ENCODE data around the gene OSBPL2.

OSBPL2 gene

DNA sequence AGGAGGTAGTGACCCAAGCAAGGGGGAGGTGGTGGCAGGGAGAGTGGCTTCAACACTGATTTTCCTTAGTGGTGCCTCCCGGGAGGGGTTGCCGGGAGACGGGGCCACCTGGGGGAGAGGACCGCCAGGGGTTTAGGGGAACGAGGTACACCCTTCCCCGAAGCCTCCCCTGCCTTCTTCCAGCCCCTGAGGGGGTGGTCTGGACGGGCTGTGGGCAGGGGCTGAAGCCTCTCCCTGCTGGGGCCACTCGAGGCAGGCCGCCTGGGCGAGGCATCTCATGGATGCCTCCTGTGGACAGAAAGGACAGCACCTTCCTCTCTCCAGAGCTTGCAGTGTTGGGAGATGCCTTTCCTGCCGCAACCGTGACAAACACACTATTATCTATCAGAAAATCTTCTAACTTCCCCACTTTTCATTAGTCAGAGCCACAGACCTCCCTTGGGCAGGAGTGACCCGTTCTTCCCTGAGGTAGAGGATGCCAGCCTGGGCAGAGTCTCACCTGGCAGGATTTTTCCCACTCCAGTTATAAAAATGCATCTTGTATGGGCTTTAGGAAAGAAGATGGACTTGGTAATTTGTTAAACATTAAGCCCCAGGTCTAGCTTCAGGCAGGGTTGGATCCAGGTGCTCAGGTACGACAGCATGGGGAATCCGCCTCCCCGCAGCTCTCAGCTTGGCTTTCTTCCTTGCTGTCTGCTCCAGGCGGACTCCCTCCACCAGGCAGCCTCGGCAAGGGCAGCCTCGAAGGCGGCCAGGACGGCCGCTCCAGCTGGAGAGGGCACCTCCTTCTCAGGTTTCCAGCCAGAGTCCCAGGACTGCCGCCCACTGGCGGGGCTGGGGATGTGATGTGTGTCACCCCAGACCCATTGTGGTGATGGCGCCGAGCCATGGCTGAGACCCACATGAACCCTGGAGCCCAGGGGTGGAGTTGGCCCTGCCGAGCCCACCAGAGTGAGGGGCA is 29.2 kb upstream of the OSBPL2 start:
- TF ChIP-seq POLR2AphosphoS5 (IDR thresholded peaks at IDR 0.05; ENCODE audit: low read depth, low read length) (no peak), TAF1 (IDR thresholded peaks at IDR 0.05; ENCODE audit: borderline replicate concordance, low read depth, low read length) (no peak), POLR2A (IDR thresholded peaks at IDR 0.05; ENCODE audit: low read depth, low read length) (no peak)
- no peak for DNase-seq (ENCODE audit: insufficient read length)
- no peak for FAIRE-seq

GRCh38 chr20:62209850-62210495 is 28.3 kb upstream of the OSBPL2 start:
- no peak for FAIRE-seq
- no peak for TF ChIP-seq POLR2AphosphoS5 (IDR thresholded peaks at IDR 0.05; ENCODE audit: low read depth, low read length)
- TF ChIP-seq TAF1 (IDR thresholded peaks at IDR 0.05; ENCODE audit: borderline replicate concordance, low read depth, low read length) = no peak
- no peak for TF ChIP-seq POLR2A (IDR thresholded peaks at IDR 0.05; ENCODE audit: low read depth, low read length)
- DNase-seq (ENCODE audit: insufficient read length) = no peak

DNA sequence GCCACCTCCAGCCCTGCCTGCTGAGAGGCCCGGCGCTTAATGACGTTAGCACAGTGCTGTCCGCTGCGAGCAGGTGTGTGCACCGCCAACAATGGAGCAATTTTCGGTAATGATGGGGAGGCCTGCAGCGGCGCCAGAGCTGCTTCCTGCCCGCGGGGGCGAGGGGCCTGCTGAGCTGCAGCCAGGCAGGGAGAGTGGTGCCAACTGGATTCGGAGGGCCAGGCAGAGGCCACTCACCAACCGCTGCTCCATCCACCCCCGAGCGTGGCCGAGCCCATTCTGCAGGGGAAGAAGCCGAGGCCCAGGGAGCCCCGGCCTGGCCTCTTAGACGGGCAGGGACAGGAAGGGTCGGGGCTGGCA is 27.8 kb upstream of the OSBPL2 start:
- TF ChIP-seq POLR2A (IDR thresholded peaks at IDR 0.05; ENCODE audit: low read depth, low read length) (no peak), TAF1 (IDR thresholded peaks at IDR 0.05; ENCODE audit: borderline replicate concordance, low read depth, low read length) (no peak), POLR2AphosphoS5 (IDR thresholded peaks at IDR 0.05; ENCODE audit: low read depth, low read length) (no peak)
- DNase-seq (ENCODE audit: insufficient read length) = no peak
- no peak for FAIRE-seq

DNA sequence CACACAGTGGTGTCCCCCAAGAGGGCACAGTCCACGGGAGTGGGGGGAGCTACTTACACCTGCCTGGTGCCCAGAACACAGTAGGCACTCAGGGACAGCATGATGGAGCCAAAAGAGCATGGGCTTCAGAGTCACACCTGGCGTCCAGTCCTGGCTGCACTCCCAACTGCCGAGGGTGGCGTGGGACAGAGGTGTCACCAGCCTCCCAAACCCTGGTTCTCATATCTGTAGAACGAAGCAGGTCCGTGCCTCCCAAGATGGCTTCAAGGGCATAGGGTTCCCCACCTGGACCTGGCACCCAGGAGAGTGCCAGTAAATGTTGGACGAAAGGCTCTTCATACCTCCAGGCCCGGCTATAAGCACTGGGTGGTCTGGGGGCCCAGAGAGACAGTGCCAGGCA is 27.1 kb upstream of the OSBPL2 start:
- no peak for DNase-seq (ENCODE audit: insufficient read length)
- no peak for FAIRE-seq
- no peak for TF ChIP-seq POLR2AphosphoS5 (IDR thresholded peaks at IDR 0.05; ENCODE audit: low read depth, low read length)
- TF ChIP-seq POLR2A (IDR thresholded peaks at IDR 0.05; ENCODE audit: low read depth, low read length) = no peak
- no peak for TF ChIP-seq TAF1 (IDR thresholded peaks at IDR 0.05; ENCODE audit: borderline replicate concordance, low read depth, low read length)

DNA sequence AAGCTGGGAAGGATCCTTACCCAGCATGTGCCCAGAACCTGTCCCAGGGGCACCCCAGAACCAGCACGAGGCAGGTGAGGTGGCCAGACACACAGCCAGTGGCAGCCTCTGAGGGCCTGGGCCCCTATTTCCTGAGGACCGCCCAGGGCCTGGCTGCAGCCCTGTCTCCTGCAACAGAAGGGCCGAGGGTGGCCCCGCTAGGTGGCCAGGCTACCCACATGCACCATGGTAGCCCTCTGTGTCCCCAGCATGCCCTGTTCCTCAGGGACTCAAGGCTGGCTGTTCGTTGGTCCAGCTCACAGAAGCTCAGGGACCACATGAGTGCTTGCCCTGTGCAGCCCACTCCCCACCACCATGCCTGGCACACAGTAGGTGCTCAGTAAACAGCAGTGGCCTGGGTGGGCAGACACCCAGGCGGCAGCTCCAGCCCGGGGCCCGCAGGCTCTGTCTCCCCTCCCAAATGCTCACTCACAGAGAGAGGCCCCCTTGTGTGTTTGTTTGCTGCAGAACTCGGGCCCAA is 26.5 kb upstream of the OSBPL2 start:
- TF ChIP-seq POLR2AphosphoS5 (IDR thresholded peaks at IDR 0.05; ENCODE audit: low read depth, low read length) (no peak), TAF1 (IDR thresholded peaks at IDR 0.05; ENCODE audit: borderline replicate concordance, low read depth, low read length) (no peak)
- DNase-seq (ENCODE audit: insufficient read length) = no peak
- no peak for FAIRE-seq

DNA sequence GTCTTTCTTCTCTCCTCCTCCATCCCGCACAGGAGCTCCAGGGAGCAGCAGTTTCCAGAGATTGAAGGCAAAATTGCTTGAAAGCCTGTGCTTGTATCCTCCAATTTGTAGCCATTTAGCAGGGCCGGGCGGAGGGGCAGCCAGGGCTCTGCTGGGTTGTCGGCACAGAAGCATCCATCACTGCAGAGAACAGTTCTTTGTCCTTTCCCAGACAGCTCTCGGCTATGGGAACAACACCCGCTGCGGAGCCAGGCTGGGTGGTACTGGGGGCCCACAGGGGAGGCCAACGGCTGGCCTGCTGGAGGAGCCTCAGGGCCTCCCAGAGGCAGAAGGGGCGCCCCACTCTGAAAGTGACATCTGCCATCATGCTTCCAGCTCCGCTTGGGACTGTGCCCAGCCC is 26.0 kb upstream of the OSBPL2 start:
- no peak for FAIRE-seq
- DNase-seq (ENCODE audit: insufficient read length) = no peak
- TF ChIP-seq POLR2AphosphoS5 (IDR thresholded peaks at IDR 0.05; ENCODE audit: low read depth, low read length) (no peak), TAF1 (IDR thresholded peaks at IDR 0.05; ENCODE audit: borderline replicate concordance, low read depth, low read length) (no peak), POLR2A (IDR thresholded peaks at IDR 0.05; ENCODE audit: low read depth, low read length) (no peak)

DNA sequence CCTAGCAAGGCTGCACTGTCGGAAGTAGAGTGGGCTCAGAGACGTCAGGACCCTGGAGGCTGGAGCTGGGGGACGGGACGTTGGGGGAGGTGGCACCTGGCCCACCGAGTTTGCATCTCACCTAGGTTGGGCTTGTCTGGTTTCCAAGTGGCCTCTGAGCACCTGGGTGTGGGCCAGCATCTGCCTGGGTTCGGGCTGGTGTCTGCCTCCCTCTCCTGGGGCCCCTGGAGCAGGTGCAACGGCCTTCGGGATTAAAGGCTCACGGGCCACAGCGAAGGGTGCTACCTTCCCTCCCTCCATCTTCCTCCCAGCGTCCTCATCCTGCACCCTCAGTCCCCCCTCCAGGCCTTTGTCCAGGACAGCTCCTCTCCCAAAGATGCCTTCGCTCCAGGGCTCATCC is 24.3 kb upstream of the OSBPL2 start:
- TF ChIP-seq POLR2A (IDR thresholded peaks at IDR 0.05; ENCODE audit: low read depth, low read length) (no peak), POLR2AphosphoS5 (IDR thresholded peaks at IDR 0.05; ENCODE audit: low read depth, low read length) (no peak), TAF1 (IDR thresholded peaks at IDR 0.05; ENCODE audit: borderline replicate concordance, low read depth, low read length) (no peak)
- DNase-seq (ENCODE audit: insufficient read length) = no peak
- no peak for FAIRE-seq

DNA sequence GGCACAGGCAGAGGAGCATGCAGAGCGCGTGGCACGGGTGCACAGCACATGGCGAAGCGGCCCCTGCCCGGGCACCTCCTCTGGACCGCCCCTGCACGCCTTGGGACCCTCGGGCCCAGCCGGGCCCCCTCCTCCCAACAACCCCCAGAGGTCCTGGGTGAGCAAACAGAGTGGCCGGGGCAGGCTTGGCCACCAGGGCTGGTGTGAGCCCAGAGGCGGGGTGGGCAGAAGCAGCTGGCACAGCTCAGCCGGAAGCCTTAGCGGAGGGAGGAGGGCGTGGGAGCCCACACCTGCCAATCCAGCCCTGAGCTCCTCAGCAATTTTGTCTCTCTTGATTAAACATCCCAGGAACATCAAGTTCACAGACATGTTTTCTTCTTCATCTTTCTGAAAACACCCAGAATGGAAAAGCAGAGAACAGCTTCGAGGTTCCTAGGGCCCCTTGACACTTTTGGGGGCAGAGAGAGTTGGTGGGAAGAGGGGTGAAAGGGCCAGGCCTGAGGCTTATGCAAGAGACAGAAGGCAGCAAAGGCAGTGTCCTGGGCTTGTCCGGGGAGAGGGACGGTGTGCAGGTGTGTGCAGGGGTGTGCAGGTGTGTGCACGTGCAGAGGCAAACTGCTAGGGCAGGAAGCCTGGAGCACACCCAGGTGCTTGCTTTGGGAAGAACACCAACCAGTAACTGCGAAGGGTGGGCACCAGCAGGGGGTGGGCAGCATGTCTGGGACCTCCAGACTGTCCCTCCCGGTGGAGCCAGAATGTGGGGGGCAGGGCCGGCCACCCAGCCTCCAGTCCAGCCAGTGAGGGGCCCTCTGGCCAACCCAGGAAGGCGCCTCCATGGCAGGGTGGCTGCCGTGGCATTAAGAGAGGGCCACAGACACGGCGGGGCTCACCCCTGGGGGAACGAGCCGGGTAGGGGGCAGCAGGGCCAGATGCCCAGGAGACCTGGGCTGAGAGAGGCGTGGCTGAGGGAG is 23.0 kb upstream of the OSBPL2 start:
- TF ChIP-seq TAF1 (IDR thresholded peaks at IDR 0.05; ENCODE audit: borderline replicate concordance, low read depth, low read length) (no peak), POLR2A (IDR thresholded peaks at IDR 0.05; ENCODE audit: low read depth, low read length) (no peak)
- DNase-seq (ENCODE audit: insufficient read length) = no peak
- FAIRE-seq = no peak

- TF ChIP-seq TAF1 (IDR thresholded peaks at IDR 0.05; ENCODE audit: borderline replicate concordance, low read depth, low read length) = no peak
- no peak for TF ChIP-seq POLR2A (IDR thresholded peaks at IDR 0.05; ENCODE audit: low read depth, low read length)
- no peak for FAIRE-seq
Measured at GRCh38 chr20:62215991-62216635, 22.2 kb upstream of the OSBPL2 start.

DNA sequence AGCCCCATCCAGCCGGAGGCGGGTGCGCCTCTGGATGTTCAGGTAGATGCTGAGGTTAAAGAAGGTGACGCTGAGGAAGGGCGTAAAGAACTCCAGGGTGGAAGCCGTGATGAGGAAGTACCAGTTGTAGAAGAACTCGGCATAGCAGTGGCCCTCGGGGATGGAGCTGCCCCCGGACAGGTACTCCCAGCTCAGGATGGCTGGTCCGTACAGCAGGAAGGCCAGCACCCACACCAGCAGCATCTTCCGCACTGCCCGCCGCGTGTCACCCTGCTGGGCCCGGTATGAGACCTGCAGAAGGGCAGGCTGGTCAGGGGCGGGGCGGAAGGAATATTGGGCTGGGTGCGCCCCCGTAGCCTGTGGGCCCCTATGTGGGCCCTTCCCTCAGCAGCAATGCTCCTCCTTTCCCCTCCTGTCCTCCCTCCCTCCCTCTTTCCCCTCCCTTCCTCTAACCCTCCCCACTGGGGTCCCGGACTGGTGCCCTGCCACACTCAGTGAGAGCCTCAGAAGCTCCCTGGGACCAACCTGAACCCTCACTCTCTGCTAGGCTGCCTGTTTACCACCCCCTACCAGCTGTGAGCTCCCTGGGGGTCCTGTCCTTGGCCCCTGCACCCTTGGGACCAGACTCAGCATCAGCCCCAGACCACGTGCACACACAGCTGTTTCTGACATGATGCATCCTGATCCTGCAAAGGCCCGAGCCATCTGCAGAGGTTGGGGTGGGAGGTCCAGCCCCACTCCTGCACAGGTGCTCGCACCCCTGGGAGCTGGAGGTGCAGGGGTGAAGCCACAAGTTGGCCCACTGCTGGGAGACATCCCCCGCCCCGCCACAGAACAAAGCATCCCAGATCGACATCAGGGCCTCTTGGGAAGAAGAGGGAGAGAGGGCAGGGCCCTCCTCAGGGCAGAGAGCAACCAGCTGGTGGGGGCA is 21.4 kb upstream of the OSBPL2 start:
- DNase-seq (ENCODE audit: insufficient read length) (no peak), FAIRE-seq (no peak)
- TF ChIP-seq POLR2AphosphoS5 (IDR thresholded peaks at IDR 0.05; ENCODE audit: low read depth, low read length) (no peak), POLR2A (IDR thresholded peaks at IDR 0.05; ENCODE audit: low read depth, low read length) (no peak), TAF1 (IDR thresholded peaks at IDR 0.05; ENCODE audit: borderline replicate concordance, low read depth, low read length) (no peak)

More at GRCh38 chr20:62215991-62216635, 22.2 kb upstream of the OSBPL2 start:
- DNase-seq (ENCODE audit: insufficient read length) = no peak
